SKM-1 (cell line): ENCODE measurements around the gene LCN1.
"Not testable (repeated sequence)": the region's sequence is repeated elsewhere in the genome, so short reads cannot be mapped to it uniquely, and the experiment has no call there.

Source experiments
- DNase-seq: peaks from one replicate; lab custom pipeline; 2025; ENCODE audit not compliant: unreplicated experiment; lab: John Stamatoyannopoulos, UW

LCN1 gene

DNA sequence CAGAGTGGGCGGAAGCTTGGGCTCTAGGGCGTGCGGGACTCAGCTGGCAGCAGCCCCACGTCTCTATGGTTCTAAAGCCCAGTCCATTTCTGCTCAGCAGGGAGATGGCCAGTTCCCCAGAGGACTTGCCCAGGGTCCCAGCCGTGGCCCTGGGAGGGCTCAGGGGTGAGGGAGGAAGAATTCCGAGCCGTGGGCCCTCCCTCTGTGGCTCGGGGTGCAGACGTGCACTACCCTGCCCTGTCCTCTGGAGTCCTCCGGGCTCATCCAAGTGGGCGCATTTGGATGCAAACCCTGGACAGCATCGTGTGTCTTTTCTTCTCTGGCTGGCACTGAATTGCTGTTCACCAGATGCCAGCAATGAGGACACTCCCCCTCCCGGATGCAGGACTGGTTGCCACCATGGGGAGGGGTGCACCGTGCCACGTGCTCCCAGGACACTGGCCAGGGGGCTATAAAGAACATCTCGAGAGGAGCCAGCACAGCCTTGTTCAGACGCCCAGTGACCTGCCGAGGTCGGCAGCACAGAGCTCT, 24.5 kb downstream of the LCN1 start, which contains the start of gene OBP2A:
Gene OBP2A (plus strand): TSS at position 481 of the 531 bp plus-strand sequence. CDS start 55 bp downstream, outside the sequence.
- DNase-seq, result not testable (repeated sequence)

DNA sequence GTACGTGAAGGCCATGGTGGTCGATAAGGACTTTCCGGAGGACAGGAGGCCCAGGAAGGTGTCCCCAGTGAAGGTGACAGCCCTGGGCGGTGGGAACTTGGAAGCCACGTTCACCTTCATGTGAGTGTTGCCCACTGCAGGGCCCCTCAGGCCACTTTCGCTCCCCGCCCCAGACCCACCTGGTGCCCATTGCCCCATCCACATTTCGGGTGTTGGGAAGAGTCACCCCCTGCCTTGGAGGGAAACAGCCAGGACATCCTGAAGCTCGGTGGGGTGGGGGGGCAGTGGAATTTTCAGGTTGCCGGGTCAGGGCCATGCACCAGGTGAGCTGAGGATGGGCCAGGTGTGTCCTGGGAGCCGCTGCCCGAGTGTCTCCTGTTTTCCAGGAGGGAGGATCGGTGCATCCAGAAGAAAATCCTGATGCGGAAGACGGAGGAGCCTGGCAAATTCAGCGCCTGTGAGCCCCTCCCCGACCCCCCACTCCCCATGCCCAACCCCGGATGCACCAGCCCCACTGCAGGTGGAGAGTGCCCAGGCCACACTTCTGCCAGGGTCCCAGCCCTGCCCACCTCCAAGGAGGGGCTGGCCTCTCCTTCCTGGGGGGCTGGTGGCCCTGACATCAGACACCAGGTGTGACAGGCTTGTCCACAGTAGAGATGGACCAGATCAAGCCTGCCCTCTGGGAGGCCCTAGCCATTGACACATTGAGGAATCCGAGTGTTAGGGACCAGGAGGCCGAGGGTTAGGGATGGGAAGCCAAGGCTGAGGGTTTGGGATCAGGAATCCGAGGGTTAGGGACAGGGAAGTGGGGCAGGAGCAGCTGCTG, 25.8 kb downstream of the LCN1 start:
- DNase-seq, result not testable (repeated sequence)

DNA sequence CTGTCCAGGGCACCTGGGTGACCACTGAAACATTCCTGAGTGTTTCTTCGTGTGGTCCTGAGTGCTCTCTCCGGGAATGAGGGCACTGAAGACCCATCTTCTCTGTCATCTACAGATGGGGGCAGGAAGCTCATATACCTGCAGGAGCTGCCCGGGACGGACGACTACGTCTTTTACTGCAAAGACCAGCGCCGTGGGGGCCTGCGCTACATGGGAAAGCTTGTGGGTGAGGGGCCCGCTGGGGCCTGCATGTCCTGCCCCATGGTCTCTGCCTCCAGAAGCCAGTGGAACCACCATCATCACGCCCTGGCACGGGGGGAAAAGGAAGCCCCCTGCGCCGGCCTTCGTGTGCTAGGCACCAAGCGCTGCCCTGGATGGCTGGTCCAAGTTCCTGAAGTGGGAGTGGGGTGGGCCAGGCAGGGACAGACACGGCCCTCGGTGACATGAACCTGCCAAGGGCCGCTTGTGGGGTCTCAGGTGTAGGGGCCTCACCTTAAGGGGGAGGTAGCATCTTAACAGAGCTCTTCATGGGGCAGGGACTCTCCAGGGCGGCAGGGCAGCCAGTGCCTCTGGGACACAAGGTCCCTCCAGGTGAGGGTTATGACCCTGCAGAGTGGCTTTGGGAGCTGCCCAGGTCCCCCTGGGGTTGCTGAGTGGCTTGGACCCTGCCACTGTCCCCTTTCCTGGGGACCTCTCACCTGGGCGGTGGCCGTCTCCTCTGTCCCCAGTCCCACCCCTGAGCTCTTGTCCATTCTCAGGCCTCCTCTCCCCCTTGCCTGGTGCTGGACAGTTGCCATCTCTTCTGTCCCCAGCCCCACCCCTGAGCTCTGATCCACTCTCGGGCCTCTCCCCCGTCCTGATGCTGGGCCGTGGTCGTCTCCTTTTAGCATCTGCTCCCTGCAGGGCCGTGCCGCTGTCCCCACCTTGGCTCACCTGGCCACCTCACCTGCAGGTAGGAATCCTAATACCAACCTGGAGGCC, 26.8 kb downstream of the LCN1 start:
- DNase-seq, result no peak

DNA sequence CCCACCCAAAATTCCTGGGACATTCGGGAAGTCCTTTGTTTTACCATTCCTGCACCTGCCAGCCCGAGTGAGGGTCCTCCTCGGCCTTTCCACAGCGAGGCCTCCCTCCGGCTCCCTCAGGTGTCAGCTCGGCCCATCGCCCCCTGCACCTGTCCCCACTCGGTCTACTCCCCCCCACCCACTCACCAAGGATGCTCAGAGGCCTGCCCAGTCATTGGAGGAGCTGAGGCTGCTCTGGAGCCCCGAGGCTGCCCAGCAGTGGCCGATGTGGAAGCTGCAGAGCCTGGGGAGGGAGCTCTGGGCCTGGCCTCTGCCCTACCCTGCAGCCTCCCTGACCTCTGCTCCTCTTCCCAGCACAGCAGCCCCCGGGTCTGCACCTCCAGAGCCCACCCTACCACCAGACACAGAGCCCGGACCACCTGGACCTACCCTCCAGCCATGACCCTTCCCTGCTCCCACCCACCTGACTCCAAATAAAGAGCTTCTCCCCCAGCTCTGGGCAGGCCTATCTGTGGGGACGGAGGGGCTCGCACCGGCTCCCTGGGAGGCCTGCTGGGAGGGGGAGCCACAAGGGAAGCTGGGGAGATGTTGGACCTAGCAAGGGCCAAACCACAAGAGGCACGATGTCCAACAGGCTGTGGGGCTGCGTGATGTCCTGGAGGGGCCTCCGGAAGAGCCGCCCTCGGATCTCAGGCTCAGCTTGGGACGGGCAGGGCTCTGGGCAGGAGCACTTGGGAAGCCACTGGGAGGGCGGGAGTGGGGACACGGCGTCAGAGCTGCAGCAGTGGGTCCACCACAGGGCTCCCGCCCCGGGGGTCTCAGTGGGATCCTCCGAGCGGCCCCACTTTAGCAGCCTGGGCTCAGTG, 28.5 kb downstream of the LCN1 start:
- DNase-seq, result not testable (repeated sequence)

DNA sequence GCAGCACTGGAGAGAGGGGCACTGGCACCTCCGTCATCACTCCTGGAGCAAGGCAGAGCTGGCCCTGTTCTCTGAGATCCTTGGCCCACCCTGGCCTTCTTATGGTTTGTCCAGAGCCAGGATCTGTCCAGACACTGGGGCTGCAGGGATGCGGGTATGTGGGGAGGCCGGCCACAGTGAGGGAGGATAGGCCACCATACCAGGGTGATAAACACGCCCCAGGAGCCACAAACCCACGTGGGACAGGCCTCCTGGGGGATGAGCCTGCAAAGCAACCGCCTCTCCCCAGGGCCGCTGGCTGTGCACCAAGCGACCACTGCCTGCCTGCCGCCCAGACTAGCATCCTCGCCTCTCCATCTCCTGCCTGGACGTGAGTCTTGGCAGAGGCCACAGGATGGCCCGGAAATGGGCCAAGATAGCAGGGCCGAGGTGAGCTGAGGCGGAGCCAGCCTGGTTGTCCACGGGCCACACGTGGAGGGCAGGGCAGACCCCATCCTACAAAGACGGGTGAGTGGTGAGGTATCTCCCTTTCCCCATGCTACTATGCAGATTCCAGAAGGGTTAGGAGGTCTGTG, 29.2 kb downstream of the LCN1 start:
- no peak for DNase-seq

DNA sequence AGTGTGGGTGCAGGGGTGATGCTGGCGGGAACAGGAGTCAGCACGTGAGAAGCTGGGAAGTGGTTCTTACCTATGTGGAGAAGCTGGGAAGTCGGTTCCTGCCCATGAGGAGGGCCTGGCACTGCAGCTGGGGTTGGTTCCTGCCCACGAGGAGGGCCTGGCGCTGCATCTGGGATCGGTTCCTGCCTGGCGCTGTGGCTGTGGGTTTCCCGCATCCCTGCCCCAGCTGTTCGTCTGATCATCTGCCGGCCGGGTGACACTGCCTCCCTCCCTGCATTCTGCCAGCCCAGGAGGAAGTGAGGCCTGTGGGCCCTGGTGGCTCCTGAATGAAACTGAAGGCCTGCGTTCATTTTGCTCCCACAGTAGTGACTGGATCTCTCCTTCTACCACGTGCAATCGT, 29.8 kb downstream of the LCN1 start:
- DNase-seq, result no peak

DNA sequence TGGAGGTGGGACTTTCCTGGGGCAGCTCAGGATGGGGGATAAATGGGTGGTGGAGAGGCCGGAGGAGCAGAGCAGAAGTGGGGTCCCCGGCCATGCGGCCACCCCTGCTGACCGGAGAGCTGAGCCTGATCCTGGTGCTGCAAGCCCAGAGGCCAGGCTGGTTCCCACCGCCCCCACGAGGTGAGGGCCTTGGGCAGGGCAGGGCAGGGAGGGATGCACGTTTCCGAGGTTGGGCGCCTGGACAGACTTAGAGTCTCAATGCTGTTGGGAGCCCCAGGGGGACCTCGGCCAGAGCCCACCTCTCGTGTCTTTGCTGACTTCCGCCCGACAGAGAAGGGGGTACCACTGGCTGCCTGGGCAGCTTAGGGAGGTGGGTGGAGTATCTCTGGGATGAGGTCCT, 30.2 kb downstream of the LCN1 start:
- no peak for DNase-seq

DNA sequence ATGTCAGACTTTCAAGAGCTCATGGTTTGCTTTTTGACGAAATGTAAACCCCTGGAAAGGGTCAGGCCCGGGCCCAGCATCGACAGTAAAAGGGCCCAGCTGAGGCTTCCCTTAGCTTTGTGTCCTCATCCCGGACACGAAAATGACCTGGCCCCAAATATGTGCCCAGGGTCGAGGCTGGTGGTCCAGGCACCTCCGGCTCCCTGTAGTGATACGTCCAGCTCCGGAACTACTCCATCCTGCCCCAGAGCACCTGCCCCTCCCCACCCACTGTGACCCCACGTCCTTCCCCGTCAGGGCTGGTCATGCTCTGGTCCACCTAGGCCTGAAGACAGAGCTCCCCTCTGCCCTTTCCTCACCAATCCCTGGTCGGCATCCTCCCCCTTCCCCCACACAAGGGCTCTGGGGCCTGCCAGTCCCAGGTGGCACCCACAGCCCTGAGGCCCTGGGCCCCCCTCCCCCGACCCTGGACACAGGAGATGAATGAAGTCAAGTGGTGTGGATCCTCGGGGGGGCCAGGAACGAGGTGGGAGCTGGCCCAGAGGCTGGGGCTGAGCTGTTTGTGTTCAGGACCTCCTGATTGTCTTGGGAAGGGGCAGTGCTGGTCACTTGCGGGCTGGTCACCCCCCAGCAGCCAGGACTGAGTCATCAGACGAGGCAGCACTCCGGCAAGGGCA, 30.9 kb downstream of the LCN1 start:
- no peak for DNase-seq

DNA sequence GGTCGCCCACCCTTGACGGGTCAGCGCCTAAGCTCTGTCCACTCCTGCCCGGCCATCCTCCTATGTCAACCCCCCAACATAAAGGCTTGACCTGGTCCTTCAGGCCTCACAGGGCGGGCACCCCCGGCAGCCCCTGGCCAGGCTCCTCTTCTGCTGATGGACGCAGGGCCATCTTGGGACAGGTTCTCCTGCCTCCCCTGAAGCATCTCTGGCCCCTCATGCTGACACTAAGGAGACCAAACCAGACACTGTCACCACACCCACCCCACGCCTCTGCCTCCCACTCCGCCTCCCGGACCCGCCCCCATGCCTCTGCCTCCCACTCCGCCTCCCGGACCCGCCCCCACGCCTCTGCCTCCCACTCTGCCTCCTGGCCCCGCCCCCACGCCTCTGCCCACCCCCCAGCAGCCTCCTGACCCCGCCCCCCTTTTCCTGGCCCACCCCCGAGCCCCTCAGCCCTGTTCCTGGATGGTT, 31.5 kb downstream of the LCN1 start:
- DNase-seq, result no peak

DNA sequence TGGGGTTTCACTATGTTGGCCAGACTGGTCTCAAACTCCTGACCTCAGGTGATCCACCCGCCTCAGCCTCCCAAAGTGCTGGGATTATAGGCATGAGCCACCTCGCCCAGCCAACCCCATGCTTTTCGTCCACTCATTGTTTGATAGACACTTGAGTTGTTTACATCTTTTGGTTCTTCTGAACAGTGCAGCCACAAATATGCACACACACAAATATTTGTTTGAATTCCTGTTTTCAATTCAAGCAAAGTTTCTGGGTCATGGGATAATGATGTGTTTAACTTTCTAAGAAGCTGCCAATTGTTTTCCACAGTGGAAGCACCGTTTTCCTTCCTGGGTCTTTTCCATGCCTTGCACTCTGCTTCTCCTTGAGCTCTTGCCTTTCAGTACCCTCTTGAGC, 33.5 kb downstream of the LCN1 start:
- no peak for DNase-seq

DNA sequence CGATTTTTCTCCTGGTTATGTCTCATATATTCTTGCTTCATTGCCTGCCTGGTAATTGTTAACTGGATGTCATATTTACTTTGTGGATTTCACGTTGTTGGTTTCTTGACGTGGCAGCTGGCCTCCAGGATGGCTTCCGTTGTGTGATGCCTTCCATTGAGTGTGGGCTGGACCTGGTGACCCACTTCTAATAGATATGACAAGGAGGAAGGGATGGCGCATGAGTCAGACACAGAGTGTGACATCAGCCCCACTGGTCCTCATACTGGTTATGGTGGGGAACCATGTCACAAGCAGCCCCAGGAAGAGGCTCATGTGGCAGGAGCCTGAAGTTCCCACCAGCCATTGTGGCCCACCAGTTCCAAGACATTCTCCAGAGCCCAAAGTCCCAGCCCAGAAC, 34.0 kb downstream of the LCN1 start:
- no peak for DNase-seq

DNA sequence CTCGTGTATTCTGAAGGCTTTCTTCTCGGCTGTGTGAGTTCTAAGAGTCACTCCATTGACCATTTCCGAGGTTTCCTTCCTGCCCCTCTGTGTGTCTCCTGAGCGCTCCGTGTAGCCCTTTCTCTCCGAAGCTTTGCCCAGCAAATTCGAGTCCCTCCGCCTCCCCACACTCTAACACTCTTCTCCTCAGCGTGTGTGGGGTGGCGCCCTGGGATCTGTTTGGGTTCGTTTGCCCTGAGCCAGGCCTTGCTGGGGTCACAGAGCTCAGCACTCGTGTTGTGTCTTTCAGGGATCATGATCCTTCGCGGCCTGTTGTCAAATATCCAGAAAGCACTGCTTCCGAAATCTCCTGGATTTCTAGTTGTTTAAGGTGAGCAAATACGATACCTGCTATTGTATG, 34.7 kb downstream of the LCN1 start:
- no peak for DNase-seq

DNA sequence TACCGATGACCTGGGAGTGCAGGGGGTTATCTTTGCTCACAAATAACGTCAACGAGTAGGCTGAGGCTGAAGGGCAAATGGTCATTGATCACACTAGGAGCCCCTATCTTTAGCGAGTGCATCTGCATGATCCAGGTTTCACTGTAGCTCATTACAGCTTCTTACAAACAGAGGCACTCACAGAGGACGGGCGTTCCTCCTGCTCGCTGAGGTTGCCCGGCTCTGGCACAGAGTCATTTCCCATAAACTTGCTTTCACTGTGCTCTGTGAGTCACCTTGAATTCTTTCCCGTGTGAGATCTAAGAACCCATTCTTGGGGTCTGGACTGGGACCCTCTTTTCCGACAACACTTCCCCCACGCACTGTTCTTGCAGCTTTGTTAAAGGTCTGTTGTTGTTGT, 38.4 kb downstream of the LCN1 start:
- no peak for DNase-seq

DNA sequence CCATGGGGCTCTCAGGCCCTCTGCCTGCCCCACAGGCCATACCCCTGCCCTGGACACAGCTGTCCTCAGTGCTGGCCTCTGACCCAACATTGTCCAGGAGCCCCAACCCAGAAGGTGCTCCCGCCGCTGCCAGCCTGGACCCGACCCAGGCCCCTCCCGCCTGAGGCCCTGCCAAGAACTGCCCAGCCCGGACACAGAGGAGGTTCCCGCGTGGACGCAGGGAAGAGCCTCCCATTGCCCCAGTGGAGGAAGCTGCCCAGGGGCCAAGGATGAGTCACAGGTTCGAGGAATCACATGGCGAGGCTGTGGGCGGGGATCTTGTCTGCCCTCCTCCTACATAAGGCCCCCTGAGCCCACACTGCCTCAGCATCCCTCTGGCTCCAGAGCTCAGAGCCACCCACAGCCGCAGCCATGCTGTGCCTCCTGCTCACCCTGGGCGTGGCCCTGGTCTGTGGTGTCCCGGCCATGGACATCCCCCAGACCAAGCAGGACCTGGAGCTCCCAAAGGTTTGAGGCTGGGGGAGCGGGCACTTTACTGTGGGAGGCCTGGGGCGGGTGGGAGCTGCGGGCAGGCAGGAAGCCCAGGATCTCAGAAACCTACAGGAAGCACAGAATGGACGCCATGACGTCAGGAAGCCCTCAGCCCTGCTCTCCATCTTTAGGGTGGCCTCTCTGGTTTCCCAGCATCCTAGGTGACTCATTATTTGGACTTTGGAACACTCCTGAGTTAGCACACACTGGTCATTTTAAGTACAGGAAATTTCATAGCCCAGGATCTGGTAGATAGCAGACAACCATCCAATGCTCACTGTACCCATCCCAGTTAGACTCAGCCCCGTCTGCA, 40.4 kb downstream of the LCN1 start, which contains the start of gene PAEP:
Gene PAEP (plus strand): TSS at position 366 of the 844 bp plus-strand sequence.
- no peak for DNase-seq

DNA sequence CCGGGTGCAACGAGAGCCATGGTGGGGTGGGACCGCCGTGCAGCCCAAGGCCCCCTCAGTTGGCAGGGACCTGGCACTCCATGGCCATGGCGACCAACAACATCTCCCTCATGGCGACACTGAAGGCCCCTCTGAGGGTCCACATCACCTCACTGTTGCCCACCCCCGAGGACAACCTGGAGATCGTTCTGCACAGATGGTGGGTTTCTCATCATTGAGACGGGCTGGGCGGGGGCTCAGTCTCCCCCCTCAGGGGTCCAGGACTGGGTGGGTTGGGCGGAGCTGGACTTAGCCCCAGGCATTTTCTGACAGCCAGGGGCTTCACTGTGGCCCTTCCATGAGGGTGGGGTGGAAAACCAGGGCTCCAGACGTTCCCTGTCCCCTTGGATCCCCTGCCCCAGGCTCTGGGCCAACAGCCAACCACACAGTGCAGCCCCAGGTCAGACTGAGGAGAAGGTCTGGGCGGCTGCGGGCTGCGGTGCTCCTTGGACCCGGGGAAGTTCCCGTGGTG, 41.0 kb downstream of the LCN1 start:
- no peak for DNase-seq

DNA sequence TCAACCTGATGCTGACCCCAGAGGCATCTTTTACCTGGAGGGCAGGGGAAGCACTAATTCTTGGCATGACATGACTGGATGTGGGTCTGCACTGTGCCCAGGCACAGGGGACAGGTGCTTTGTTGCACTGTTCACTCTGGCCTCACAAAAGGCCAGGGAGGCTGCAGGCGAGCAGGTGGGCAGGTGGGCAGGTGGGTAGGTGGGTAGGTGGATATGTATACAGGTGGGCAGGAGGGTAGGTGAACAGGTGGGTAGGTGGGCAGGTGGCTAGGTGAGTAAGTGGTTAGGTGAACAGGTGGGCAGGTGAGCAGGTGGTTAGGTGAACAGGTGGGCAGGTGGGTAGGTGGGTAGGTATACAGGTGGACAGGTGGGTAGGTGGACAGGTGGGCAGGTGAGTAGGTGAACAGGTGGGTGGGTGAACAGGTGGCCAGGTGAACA, 41.8 kb downstream of the LCN1 start:
- no peak for DNase-seq

DNA sequence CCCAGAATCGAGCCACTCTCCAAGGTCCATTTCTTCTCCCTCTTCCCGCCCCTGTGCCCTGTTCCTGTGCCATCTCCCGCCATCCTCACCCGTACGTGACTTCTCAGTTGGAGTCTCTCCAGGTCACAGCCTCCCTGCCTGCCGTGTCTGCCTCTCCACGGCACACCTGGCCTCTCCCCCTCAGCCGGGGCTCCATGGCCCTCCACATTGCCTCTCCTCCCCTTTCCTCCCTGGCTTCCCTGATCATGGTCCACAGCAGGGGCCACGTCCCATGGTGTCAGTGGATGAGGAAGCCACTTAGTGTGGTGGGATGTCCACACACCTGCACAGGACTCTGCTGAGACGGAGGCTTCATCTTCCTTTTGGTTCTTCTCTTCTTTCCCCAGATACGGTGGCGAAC, 42.6 kb downstream of the LCN1 start:
- DNase-seq, result no peak

DNA sequence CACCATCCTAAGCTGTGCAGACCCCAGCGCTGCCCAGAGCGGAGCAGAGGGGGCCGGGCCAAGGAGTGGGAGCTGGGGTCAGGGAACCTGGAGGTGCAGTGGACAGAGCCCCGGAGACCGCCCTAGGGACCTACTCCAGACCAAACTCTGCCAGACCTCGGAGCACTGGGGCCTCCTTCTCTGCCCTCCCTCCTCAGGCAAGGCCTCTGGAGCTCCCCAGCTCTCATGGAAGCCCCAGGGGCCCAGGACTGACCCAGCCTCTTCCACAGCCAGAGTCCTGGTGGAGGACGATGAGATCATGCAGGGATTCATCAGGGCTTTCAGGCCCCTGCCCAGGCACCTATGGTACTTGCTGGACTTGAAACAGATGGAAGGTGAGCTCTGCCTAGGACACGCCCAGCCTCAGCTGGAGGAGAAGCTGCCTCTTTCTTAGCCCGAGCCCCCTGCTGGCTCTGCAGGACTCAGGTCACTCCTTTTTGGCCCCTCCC, 43.9 kb downstream of the LCN1 start:
- DNase-seq, result no peak
